Neural crest cell (in vitro differentiated cells): ENCODE results near the gene OR10G3. TPM values are rescaled to one million over a fixed set of nuclear protein-coding genes. Genes with fewer than 3 reads are reported as not detected.
"Not testable (repeated sequence)": the region's sequence is repeated elsewhere in the genome, so short reads cannot be mapped to it uniquely, and the experiment has no call there.

Experiments used
- DNase-seq: peaks from one replicate; pipeline ENCODE4 v3.0.0; 2021; ENCODE audit warnings: low read depth, mixed read lengths, low spot score
- H3K27ac Mint-ChIP-seq: one replicate; pipeline ENCODE4 v1.8.0; 2021; ENCODE audit warnings: mild to moderate bottlenecking, mixed read lengths; ENCODE audit not compliant: unreplicated experiment
- H3K27me3 Mint-ChIP-seq: 2 replicates; pipeline ENCODE4 v1.8.0; 2021; ENCODE audit warnings: low read depth, mild to moderate bottlenecking, mixed read lengths
- H3K36me3 Mint-ChIP-seq: 2 replicates; pipeline ENCODE4 v1.8.0; 2021; ENCODE audit warnings: low read depth, mild to moderate bottlenecking, mixed read lengths
- H3K4me1 Mint-ChIP-seq: 2 replicates; pipeline ENCODE4 v1.8.0; 2021; ENCODE audit warnings: mixed read lengths
- H3K4me3 Mint-ChIP-seq: one replicate; pipeline ENCODE4 v1.8.0; 2021; ENCODE audit warnings: mild to moderate bottlenecking, mixed read lengths
- H3K9me3 Mint-ChIP-seq: 2 replicates; pipeline ENCODE4 v1.8.0; 2021; ENCODE audit warnings: mixed read lengths
- CTCF ChIP-seq: fragments of 200-600 bp; sonication (generic); conservative IDR thresholded peaks from 2 replicates; pipeline ENCODE4 v1.5.0; 2021; ENCODE audit warnings: antibody characterized with exemption, mild to moderate bottlenecking
- long read RNA-seq: library from polyadenylated mRNA; unstranded; transcript quantifications from one replicate; pipeline ENCODE4 v2.0.0, GENCODE V29; 2020
- total RNA-seq: library from RNA; stranded (reverse); gene quantifications from 2 replicates; pipeline ENCODE4 v1.2.1, GENCODE V29; 2021

The OR10G3 gene
- total RNA-seq = not detected in 2 replicates
- long read RNA-seq = 0 reads

DNA sequence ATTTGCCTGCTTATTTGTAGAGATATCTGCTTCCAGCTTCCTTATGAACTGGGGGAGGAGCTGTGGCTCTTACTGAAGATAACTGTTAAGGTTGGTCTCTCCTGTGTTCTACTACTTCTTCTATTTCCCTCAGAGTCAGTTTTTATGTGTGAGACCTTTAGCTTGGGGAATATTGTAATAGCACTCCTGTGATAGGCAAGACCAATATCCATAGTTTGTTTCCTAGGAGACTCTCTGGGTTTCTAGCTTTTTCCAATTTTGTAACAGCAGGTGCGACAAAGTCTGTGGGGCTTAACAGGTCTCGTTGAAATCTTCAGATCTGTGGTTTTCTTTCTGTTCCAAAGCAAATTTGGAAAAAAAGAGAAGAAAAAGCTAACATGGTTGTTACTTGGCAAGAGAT is at the start of gene OR10G3:
Gene OR10G3 (minus strand): TSS at position 101 of the 400 bp plus-strand sequence. CDS start 9,332 bp downstream, outside the sequence.
- DNase-seq = no peak
- H3K9me3 Mint-ChIP-seq = no peaks in the 10 kb centered on the region
- no peak within 1 kb of the TSS for H3K4me3 Mint-ChIP-seq
- H3K36me3 Mint-ChIP-seq = no peaks in the 10 kb centered on the region
- no peak within 1 kb of the TSS for H3K27ac Mint-ChIP-seq
- H3K4me1 Mint-ChIP-seq = no peaks in the 10 kb centered on the region
- TF ChIP-seq CTCF = no peak
- H3K27me3 Mint-ChIP-seq = peaks cover 53% of the 10 kb centered on the region

DNA sequence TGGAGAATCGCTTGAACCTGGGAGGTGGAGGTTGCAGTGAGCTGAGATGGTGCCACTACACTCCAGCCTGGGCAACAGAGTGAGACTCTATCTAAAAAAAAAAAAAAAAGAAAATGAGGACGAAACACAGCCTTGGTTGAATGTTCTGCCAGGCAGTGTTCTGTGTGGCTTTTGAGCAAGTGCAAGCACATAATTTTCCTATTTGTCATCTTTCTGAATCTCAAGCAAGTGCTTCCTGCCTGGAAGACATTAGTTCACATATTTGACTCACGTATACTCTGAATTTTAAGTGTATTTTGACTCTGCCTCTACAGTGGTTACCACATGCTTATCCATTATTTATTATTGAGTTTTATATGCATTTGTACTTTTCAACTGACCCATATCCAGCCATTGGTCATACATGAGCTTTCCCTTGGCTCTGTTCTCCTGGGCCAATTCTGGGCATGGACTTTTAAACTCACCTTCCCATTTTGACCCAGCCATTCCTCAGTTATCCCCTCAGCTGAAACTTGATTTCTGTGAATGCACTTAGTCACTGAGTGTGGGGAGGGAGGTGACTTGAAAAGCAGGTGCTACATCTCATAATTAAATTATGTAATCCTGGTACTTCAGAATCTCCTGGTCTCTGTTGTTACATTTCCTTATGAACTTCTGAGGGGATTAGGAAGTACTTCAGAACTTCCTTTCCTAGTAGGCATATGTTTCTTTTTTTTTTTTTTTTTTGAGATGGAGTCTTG is 46.8 kb upstream of the OR10G3 start:
- H3K36me3 Mint-ChIP-seq = no peaks in the 10 kb centered on the region
- no peak for DNase-seq
- H3K9me3 Mint-ChIP-seq = no peaks in the 10 kb centered on the region
- no peak overlapping the region for H3K27ac Mint-ChIP-seq
- no peak for TF ChIP-seq CTCF
- peaks cover 12% of the 10 kb centered on the region for H3K27me3 Mint-ChIP-seq
- no peaks in the 10 kb centered on the region for H3K4me1 Mint-ChIP-seq
- no peak overlapping the region for H3K4me3 Mint-ChIP-seq

- Mint-ChIP-seq H3K27ac (no peak overlapping the region), H3K4me3 (no peak overlapping the region), H3K4me1 (no peaks in the 10 kb centered on the region), H3K9me3 (peaks cover 5% of the 10 kb centered on the region), H3K36me3 (no peaks in the 10 kb centered on the region), H3K27me3 (peaks cover 20% of the 10 kb centered on the region)
- TF ChIP-seq CTCF = no peak
- no peak for DNase-seq
Observed at GRCh38 chr14:21617614-21618013, 37.7 kb upstream of the OR10G3 start.

GRCh38 chr14:21614240-21614639 is 34.4 kb upstream of the OR10G3 start:
- Mint-ChIP-seq H3K9me3 (peaks cover 5% of the 10 kb centered on the region), H3K36me3 (no peaks in the 10 kb centered on the region), H3K27ac (no peak overlapping the region), H3K27me3 (peaks cover 22% of the 10 kb centered on the region), H3K4me1 (no peaks in the 10 kb centered on the region), H3K4me3 (no peak overlapping the region)
- no peak for TF ChIP-seq CTCF
- no peak for DNase-seq

DNA sequence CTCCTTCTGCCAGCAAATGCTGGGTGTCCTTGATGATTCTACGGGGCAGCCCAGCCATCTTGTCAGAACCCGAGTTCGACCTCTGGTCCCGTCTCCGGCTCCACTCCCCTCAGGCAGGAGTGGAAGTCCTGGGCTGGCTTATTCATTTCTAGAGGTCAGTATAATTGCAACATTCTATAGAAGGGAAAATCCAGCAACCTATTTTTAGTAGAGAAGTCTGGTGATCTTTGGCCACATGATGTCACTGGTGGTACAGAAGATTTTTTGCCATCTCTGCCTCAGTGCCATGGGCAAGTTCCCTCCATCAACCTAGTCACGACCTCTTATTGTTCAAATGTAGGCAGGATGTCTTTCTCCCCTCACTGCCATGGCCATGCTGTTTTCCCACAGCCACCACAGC is 32.4 kb upstream of the OR10G3 start:
- DNase-seq = no peak
- H3K9me3 Mint-ChIP-seq = peaks cover 5% of the 10 kb centered on the region
- H3K27me3 Mint-ChIP-seq = peaks cover 28% of the 10 kb centered on the region
- H3K4me1 Mint-ChIP-seq = no peaks in the 10 kb centered on the region
- no peaks in the 10 kb centered on the region for H3K36me3 Mint-ChIP-seq
- H3K27ac Mint-ChIP-seq = no peak overlapping the region
- no peak overlapping the region for H3K4me3 Mint-ChIP-seq
- no peak for TF ChIP-seq CTCF

DNA sequence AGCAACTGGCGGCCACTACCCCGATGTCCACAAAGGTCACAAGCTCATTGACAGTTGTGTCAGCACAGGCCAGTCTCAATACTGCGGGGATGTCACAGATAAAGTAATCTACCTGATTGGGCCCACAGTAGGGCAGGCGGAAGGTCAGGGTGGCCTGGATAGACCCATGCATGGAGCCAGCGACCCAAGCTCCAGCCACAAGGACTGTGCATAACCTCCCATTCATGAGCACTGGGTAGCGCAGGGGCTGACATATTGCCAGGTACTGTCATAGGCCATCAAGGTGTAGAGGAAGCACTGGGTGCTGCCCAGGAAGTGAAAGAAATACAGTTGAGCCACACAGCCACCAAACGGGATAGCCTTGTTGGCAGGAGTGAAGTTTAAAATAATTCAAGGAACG is 22.3 kb upstream of the OR10G3 start:
- not testable (repeated sequence) for H3K4me1 Mint-ChIP-seq, H3K9me3 Mint-ChIP-seq, H3K36me3 Mint-ChIP-seq, H3K27ac Mint-ChIP-seq, DNase-seq, H3K4me3 Mint-ChIP-seq
- peaks cover 18% of the 10 kb centered on the region for H3K27me3 Mint-ChIP-seq
